Skeletal muscle tissue (tissue), 4 donors: ENCODE measurements around the gene SMCO3. TPM values are rescaled to one million over a fixed set of nuclear protein-coding genes. Genes with fewer than 3 reads are reported as not detected.

ENCODE experiments used
- H3K27ac ChIP-seq: one replicate; pipeline ENCODE4 v1.7.0; 2013; ENCODE audit warnings: mild to moderate bottlenecking, low read depth, low read length, inconsistent platforms
- H3K27me3 ChIP-seq, 3 donors: one replicate each; pipeline ENCODE4 v1.7.0; 2013; ENCODE audit warnings: low read length in 3 of 3; ENCODE audit not compliant: control insufficient read depth in 3 of 3, insufficient read depth in 3 of 3
- H3K36me3 ChIP-seq, 3 donors: one replicate each; pipeline ENCODE4 v1.7.0; 2013; ENCODE audit warnings: low read length in 3 of 3; ENCODE audit not compliant: control insufficient read depth in 3 of 3, insufficient read depth in 3 of 3
- H3K4me1 ChIP-seq, 3 donors: one replicate each; pipeline ENCODE4 v1.7.0; 2013; ENCODE audit warnings: low read length in 3 of 3, mild to moderate bottlenecking in 3 of 3; ENCODE audit not compliant: control insufficient read depth in 3 of 3, insufficient read depth in 3 of 3
- H3K4me3 ChIP-seq, 3 donors: one replicate each; pipeline ENCODE4 v1.7.0; 2013; ENCODE audit warnings: low read length in 3 of 3
- H3K9ac ChIP-seq, 3 donors: one replicate each; pipeline ENCODE4 v1.7.0; 2013; ENCODE audit warnings: low read length in 3 of 3, mild to moderate bottlenecking in 3 of 3, moderate library complexity in 2 of 3, low read depth in 1 of 3
- H3K9me3 ChIP-seq, 3 donors: one replicate each; pipeline ENCODE4 v1.7.0; 2013; ENCODE audit warnings: low read length in 3 of 3; ENCODE audit not compliant: control insufficient read depth in 3 of 3
- total RNA-seq: library from RNA; depleted of rRNA; stranded (reverse); fragments of >200 nt; gene quantifications from one replicate; pipeline ENCODE4 v1.2.3, GENCODE V29; 2014
- donor health status: Osteomylitis.

The SMCO3 gene
- total RNA-seq, 1 donor from 2014 or later = 0.52 TPM

DNA sequence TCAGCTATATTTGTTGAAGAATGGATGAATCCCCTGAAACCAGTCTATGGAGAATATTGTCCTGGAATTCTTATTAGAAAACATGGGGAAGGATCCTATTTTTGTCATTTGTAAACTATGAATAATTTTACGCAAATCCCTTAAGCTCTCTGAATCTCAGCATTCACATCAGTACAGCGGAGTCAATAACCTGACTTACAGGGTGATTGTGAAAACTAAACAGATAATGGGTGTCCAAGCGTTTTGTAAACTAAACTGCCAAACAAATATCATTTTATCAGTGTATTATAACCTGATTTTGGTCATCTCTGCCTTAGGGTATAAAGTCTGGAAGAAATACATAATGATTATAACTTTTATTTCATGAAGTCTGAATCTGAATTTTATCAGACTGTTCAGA is 19.4 kb upstream of the SMCO3 start:
- no peak overlapping the region for H3K4me3 ChIP-seq
- H3K4me1 ChIP-seq = peaks cover 0 to 4% (median 0%) of the 10 kb centered on the region in 3 donors
- no peaks in the 10 kb centered on the region for H3K9me3 ChIP-seq
- H3K27ac ChIP-seq = no peak overlapping the region
- no peaks in the 10 kb centered on the region for H3K36me3 ChIP-seq
- H3K27me3 ChIP-seq = no peaks in the 10 kb centered on the region
- no peak overlapping the region for H3K9ac ChIP-seq

- Histone ChIP-seq H3K4me3 (no peak overlapping the region), H3K27me3 (no peaks in the 10 kb centered on the region), H3K9ac (no peak overlapping the region), H3K36me3 (no peaks in the 10 kb centered on the region), H3K9me3 (no peaks in the 10 kb centered on the region), H3K4me1 (no peaks in the 10 kb centered on the region), H3K27ac (no peak overlapping the region)
Observed at GRCh38 chr12:14828892-14829291, 14.9 kb upstream of the SMCO3 start.

DNA sequence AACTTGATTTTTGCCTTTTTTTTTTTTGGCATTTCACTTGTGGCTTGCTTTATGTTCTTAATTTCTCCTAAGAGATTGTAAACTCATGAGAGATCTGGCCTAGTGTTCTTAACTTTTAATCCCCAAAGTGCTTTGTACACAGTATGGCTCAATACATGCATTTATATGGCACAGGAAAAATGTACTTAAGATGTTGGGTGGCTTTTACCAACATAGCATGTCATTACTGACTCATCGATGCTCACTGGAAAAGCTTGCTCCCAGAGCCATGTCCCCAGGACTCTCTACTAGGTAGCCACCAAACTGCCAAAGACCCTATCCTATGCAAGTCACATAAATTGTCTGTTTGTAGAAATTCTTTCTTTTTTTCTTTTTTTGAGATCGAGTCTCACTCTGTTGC is 13.1 kb upstream of the SMCO3 start:
- Histone ChIP-seq H3K9ac (no peak overlapping the region), H3K4me1 (no peaks in the 10 kb centered on the region), H3K4me3 (no peak overlapping the region), H3K27me3 (no peaks in the 10 kb centered on the region), H3K27ac (peak overlapping the region; percentile 1), H3K9me3 (no peaks in the 10 kb centered on the region), H3K36me3 (no peaks in the 10 kb centered on the region)

- Histone ChIP-seq H3K27me3 (no peaks in the 10 kb centered on the region), H3K4me1 (no peaks in the 10 kb centered on the region), H3K9ac (no peak overlapping the region), H3K4me3 (no peak overlapping the region), H3K27ac (peak overlapping the region; percentile 1), H3K9me3 (no peaks in the 10 kb centered on the region), H3K36me3 (no peaks in the 10 kb centered on the region)
Observed at GRCh38 chr12:14826491-14826890, 12.5 kb upstream of the SMCO3 start.

DNA sequence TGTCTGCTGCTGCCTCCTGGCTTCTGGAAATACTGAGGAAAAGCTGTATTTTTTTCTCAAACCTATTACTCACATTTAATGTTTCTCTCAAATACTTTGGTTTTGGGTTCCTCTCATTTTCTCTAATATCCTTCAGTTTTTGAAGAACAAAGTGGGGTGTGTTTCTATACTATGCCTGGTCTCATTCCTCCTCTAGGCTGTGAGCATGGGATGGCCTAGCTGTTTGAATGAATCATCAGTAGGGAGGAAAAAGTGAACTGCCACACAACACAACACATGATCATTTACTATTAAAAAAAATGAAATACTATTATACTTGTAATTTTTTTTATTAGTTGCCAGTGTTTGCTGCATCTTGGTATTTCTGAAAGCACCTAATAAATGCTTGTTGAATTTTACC is 11.3 kb upstream of the SMCO3 start:
- H3K9me3 ChIP-seq = no peaks in the 10 kb centered on the region
- H3K27ac ChIP-seq = no peak overlapping the region
- no peak overlapping the region for H3K9ac ChIP-seq
- H3K4me1 ChIP-seq = no peaks in the 10 kb centered on the region
- H3K4me3 ChIP-seq = no peak overlapping the region
- H3K27me3 ChIP-seq = no peaks in the 10 kb centered on the region
- H3K36me3 ChIP-seq = no peaks in the 10 kb centered on the region

- no peak overlapping the region for H3K4me3 ChIP-seq
- no peaks in the 10 kb centered on the region for H3K4me1 ChIP-seq
- H3K36me3 ChIP-seq = no peaks in the 10 kb centered on the region
- no peak overlapping the region for H3K27ac ChIP-seq
- no peaks in the 10 kb centered on the region for H3K27me3 ChIP-seq
- no peak overlapping the region for H3K9ac ChIP-seq
- H3K9me3 ChIP-seq = no peaks in the 10 kb centered on the region
Observed at GRCh38 chr12:14824012-14824634, 10.1 kb upstream of the SMCO3 start.

DNA sequence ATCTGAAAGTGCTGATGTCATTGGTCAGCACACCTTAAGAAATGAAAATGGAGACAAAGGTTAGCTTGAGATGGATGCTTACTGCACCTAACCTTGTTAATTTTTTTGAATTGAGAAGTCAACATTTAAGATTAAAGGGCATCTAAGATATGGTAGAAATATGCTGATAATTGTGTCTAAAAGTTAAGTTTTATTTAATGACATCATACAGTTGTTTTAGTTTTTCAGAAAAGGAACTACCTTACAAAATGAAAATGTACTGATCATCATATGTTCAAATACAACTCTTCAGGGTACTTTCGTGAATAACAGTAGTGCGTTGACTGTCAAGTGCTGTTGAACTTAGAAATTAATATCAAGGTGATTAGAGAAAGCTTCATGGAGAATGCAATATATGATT is 2.5 kb downstream of the SMCO3 start:
- H3K9me3 ChIP-seq = no peaks in the 10 kb centered on the region
- H3K4me3 ChIP-seq = no peak overlapping the region
- no peaks in the 10 kb centered on the region for H3K27me3 ChIP-seq
- H3K36me3 ChIP-seq = no peaks in the 10 kb centered on the region
- no peaks in the 10 kb centered on the region for H3K4me1 ChIP-seq
- H3K27ac ChIP-seq = no peak overlapping the region
- no peak overlapping the region for H3K9ac ChIP-seq

DNA sequence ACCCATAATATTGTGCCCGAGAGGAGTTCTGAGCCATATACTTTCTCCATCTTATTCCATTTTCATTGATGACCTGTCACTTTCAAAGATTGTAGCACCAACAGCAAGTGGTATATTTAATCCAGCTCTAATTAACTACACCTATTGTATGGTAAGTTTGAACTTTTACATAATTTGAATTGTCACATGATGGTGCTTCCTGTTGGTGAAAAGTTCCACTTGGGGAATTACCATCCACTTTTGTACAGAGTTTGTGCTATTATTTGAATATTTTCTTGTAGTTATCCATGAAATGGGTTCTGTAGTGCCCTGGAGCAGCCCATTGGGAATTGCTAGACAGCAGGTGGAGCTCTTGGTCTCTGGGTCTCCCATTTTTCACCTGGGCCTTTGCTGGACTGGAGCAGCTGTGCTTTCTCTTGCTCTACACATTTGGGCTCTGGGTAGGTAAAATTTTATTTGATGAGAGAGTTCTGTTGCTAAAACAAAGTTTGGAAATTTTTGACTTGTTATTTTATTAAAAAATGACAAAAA is 3.0 kb downstream of the SMCO3 start:
- no peak overlapping the region for H3K9ac ChIP-seq
- no peaks in the 10 kb centered on the region for H3K9me3 ChIP-seq
- H3K4me1 ChIP-seq = no peaks in the 10 kb centered on the region
- no peaks in the 10 kb centered on the region for H3K27me3 ChIP-seq
- H3K36me3 ChIP-seq = no peaks in the 10 kb centered on the region
- H3K27ac ChIP-seq = no peak overlapping the region
- H3K4me3 ChIP-seq = no peak overlapping the region

DNA sequence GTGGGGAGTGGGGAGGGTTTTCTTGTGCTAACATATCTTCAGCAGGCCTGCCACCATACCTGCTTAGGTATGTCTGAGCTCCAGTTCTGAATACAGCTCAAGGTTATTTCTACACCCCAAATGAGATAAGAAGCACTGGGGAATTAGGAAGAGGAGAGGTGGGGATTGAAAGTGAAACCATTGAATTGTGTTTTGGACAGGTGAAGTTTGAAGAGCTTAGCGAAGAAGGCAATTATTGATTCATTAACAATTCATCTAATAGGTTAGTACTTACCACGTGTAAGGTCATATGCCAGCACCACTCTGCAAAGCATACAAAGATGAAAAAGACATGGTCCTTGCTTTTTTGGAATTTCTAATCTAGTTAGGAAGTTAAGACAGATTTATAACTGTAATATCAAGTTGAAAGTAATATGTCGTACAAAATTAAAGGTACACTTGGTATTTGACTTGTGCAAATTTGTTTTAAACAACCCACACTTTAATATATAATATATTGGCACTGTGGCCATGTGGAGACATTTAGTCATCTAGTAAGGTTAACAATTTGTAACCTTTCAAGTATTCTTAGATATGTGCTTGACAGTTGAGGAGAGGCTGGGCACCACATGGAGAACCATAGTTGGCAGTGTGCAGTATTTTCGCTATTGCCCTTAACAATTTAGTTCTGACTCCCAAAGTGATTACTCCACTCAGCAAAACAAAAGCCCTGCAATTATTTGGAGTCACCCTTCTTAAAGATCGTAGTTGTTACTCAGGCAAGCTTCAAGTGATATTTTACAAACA is 3.6 kb downstream of the SMCO3 start:
- no peak overlapping the region for H3K27ac ChIP-seq
- H3K4me1 ChIP-seq = no peaks in the 10 kb centered on the region
- no peaks in the 10 kb centered on the region for H3K9me3 ChIP-seq
- no peaks in the 10 kb centered on the region for H3K27me3 ChIP-seq
- no peak overlapping the region for H3K4me3 ChIP-seq
- no peaks in the 10 kb centered on the region for H3K36me3 ChIP-seq
- no peak overlapping the region for H3K9ac ChIP-seq

GRCh38 chr12:14803830-14804160 is 10.2 kb downstream of the SMCO3 start:
- peaks cover 4 to 16% (median 6%) of the 10 kb centered on the region in 3 donors for H3K4me1 ChIP-seq
- peak overlapping the region; percentile 83 to 89 (median 85) for H3K9ac ChIP-seq
- no peaks in the 10 kb centered on the region for H3K9me3 ChIP-seq
- peak overlapping the region; percentile 96 for H3K27ac ChIP-seq
- no peaks in the 10 kb centered on the region for H3K27me3 ChIP-seq
- H3K36me3 ChIP-seq = peaks cover 6 to 9% (median 7%) of the 10 kb centered on the region in 3 donors
- H3K4me3 ChIP-seq = peak overlapping the region; percentile 96 to 97 (median 96)
